22Rv1 (cell line): ENCODE results near the gene GRIK5.

Experiments
- CTCF ChIP-seq: fragments of 450-650 bp; IDR thresholded peaks from 2 replicates; pipeline ENCODE4 v1.5.1; 2017; ENCODE audit warnings: mild to moderate bottlenecking
- ZFX ChIP-seq: fragments of 450-650 bp; IDR thresholded peaks from 2 replicates; pipeline ENCODE4 v1.6.1; 2017; ENCODE audit warnings: antibody characterized with exemption, borderline replicate concordance

GRCh38 chr19:41971363-41971762, 98.6 kb downstream of the GRIK5 start:
- TF ChIP-seq CTCF (no peak), ZFX (no peak)
